Measurements from ENCODE around the gene PCTP. TPM values are rescaled to one million over a fixed set of nuclear protein-coding genes. Genes with fewer than 3 reads are reported as not detected.

The PCTP gene
- total RNA-seq, 1 donor from 2014 or later = 9.4 TPM

DNA sequence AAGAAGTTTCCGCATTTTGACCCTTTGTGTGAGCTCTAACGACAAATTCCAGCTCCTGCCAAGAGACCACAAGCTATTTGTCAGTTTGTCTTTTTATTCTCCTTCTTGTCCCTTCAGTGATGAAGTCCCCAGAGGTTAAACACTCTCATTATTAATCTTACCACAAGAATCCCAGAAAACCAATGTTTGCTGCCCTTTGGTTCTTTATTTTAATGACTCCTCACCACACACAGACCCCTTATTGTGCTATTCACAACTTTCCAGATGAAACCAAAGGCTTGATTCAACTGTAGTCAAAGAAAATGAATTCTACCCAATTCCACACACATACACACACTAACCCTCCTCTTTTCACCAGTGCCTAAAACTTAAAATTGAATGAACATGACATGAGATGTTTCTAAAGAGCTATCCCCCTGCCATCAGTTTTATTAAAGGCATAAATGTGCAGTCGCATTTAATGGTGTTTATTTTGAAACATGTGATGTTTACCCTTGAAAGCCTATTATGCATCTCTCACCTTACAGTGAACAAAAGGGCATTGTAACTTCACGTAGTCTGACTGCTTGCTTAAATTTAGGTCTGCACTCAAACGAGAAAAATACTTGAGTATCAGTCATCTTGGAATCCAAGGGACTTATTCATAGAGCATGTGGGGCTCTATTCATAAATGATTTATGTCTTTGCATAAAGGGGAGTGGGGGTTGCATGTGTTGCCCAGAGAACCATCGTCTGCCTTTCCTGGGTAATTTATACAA, 44.1 kb downstream of the PCTP start:
- intact Hi-C loops (cut with micrococcal nuclease) = no loop called here
- Mint-ChIP-seq H3K4me1 (ENCODE audit: low read depth) (no peaks in the 10 kb centered on the region), H3K4me3 (ENCODE audit: low read depth) (no peak overlapping the region)

DNA sequence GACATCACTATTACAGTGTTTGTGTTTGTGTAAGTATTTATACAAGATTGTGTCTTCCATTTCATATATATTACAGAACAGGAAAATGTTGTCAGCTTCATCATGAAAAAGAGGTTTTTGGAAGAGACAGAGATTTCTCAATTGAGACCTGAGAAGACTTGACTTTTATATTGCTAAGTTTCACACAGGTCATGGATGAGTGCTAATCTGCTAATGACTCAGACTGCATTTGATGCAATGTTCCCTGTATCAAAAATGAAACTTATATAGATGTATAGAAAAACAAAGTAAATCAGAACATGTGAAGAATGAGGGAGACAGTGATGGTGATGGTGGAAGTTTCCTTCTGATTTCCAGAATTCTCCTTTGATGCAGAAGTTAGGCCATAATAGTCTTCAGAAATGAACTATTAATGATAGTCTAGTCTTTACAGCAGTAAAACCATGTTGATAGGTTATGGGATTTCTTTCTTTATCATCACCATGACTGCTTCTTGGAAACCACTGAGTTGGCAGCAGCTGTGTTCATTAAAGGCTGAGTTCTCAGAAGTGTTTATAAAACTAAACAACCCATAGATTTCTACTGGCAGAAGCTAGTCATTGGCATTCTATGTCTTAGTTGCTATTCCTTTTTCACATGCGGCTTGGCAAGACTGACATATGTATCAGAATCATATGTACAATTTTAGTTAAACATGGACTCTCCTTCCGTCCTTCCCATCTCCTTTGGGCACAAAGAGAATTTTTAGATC, 56.1 kb downstream of the PCTP start:
- Mint-ChIP-seq H3K4me3 (ENCODE audit: low read depth) (no peak overlapping the region), H3K27me3 (ENCODE audit: low read depth) (no peaks in the 10 kb centered on the region), H3K9me3 (no peaks in the 10 kb centered on the region), H3K4me1 (ENCODE audit: low read depth) (no peaks in the 10 kb centered on the region), H3K27ac (no peak overlapping the region), H3K36me3 (ENCODE audit: low read depth) (no peaks in the 10 kb centered on the region)
- no peak for DNase-seq (ENCODE audit: low spot score)
- intact Hi-C loops (cut with micrococcal nuclease) = no loop called here

More for the DNA sequence above, 44.1 kb downstream of the PCTP start:
- DNase-seq (ENCODE audit: low spot score) = no peak
- Mint-ChIP-seq H3K27ac (no peak overlapping the region), H3K9me3 (no peaks in the 10 kb centered on the region), H3K27me3 (ENCODE audit: low read depth) (peaks cover 15% of the 10 kb centered on the region), H3K36me3 (ENCODE audit: low read depth) (no peaks in the 10 kb centered on the region)

DNA sequence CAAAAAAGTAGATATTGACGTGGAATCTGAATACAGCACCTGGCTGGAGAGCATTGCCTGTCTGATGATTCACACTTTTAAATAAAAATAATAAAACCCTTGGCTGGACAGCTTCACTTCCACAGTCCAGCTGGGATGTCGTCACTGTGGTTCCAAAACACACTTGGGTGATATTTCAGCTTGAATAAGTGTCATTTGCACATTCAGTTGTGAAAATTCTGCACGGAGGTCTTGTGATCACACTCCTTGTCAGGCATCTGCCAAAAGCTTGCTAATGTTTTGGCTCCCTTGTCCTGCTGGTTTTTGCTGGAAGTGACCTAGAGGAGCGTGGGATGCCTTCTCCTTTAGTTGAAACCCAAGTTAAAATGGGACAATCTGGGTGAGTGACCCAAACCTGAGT, 60.7 kb downstream of the PCTP start:
- no peak for DNase-seq (ENCODE audit: low spot score)
- Mint-ChIP-seq H3K4me1 (ENCODE audit: low read depth) (no peaks in the 10 kb centered on the region), H3K9me3 (no peaks in the 10 kb centered on the region)

DNA sequence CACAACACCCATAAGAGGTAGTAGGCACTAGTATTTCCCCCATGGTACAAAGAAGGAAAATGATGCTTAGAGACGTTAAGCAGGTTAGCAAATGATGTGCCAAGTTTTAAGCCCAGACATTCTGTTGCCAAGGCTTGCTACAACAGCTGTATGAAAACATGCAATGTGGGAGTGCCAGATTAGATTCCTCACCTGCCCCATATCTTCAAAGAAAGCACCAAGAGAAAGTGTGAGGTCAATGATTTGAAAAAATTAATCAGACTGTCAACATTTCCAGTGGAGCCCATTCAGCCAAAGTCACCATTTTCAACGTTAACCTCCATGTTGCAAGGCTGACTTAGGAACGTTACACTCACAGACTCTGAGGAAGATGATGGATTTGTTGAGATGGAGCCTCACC, 61.5 kb downstream of the PCTP start:
- H3K4me1 Mint-ChIP-seq (ENCODE audit: low read depth) = no peaks in the 10 kb centered on the region
- H3K4me3 Mint-ChIP-seq (ENCODE audit: low read depth) = no peak overlapping the region
- H3K36me3 Mint-ChIP-seq (ENCODE audit: low read depth) = no peaks in the 10 kb centered on the region
- DNase-seq (ENCODE audit: low spot score) = no peak
- no peak overlapping the region for H3K27ac Mint-ChIP-seq
- H3K27me3 Mint-ChIP-seq (ENCODE audit: low read depth) = no peaks in the 10 kb centered on the region
- intact Hi-C loops (cut with micrococcal nuclease) = no loop called here
- no peaks in the 10 kb centered on the region for H3K9me3 Mint-ChIP-seq

More for the DNA sequence above, 60.7 kb downstream of the PCTP start:
- Mint-ChIP-seq H3K27me3 (ENCODE audit: low read depth) (no peaks in the 10 kb centered on the region), H3K36me3 (ENCODE audit: low read depth) (no peaks in the 10 kb centered on the region), H3K4me3 (ENCODE audit: low read depth) (no peak overlapping the region), H3K27ac (no peak overlapping the region)
- intact Hi-C loops (cut with micrococcal nuclease) = no loop called here

DNA sequence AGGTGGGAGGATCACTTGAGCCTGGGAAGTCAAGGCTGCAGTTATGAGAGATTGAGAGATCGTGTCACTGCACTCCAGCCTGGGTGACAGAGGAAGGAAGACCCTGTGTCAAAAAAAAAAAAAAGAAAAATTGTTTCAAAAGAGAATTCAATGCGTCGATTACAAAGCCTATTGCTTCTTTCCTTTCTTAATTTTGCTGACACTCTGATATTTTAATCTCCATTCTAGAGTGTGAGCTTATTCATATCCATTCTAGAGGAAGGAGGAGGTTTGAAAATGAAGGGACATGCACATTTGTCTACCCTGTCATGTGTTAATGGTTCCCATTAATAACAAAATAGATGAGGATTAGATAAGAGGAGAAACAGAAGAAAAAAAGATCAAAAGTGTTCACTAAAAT, 63.1 kb downstream of the PCTP start:
- H3K27me3 Mint-ChIP-seq (ENCODE audit: low read depth) = no peaks in the 10 kb centered on the region
- H3K27ac Mint-ChIP-seq = no peak overlapping the region
- intact Hi-C loops (cut with micrococcal nuclease) = no loop called here
- H3K4me3 Mint-ChIP-seq (ENCODE audit: low read depth) = no peak overlapping the region
- no peaks in the 10 kb centered on the region for H3K36me3 Mint-ChIP-seq (ENCODE audit: low read depth)
- H3K9me3 Mint-ChIP-seq = no peaks in the 10 kb centered on the region
- H3K4me1 Mint-ChIP-seq (ENCODE audit: low read depth) = no peaks in the 10 kb centered on the region
- no peak for DNase-seq (ENCODE audit: low spot score)

DNA sequence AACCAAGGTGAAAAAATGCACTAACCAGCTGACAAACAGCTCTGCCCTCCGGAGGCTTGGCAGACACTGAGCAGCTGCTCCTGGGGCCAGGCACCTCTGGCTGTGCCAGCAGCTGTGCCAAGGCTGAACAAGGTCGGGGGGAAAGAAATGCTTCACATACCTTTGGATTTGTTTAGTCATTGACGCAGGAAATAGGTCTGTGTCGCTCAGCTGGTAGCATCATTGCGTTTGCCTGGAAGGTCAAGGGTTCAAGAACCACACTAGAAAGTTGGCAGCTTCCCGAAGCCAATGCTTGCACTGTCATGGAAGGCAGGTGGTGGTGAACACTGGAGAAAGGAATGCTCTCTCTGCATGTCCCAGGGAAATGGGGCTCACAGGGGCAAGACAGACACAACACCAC, 63.5 kb downstream of the PCTP start:
- H3K36me3 Mint-ChIP-seq (ENCODE audit: low read depth) = no peaks in the 10 kb centered on the region
- intact Hi-C loops (cut with micrococcal nuclease) = no loop called here
- no peak overlapping the region for H3K27ac Mint-ChIP-seq
- no peaks in the 10 kb centered on the region for H3K4me1 Mint-ChIP-seq (ENCODE audit: low read depth)
- no peaks in the 10 kb centered on the region for H3K27me3 Mint-ChIP-seq (ENCODE audit: low read depth)
- DNase-seq (ENCODE audit: low spot score) = no peak
- no peak overlapping the region for H3K4me3 Mint-ChIP-seq (ENCODE audit: low read depth)
- no peaks in the 10 kb centered on the region for H3K9me3 Mint-ChIP-seq

DNA sequence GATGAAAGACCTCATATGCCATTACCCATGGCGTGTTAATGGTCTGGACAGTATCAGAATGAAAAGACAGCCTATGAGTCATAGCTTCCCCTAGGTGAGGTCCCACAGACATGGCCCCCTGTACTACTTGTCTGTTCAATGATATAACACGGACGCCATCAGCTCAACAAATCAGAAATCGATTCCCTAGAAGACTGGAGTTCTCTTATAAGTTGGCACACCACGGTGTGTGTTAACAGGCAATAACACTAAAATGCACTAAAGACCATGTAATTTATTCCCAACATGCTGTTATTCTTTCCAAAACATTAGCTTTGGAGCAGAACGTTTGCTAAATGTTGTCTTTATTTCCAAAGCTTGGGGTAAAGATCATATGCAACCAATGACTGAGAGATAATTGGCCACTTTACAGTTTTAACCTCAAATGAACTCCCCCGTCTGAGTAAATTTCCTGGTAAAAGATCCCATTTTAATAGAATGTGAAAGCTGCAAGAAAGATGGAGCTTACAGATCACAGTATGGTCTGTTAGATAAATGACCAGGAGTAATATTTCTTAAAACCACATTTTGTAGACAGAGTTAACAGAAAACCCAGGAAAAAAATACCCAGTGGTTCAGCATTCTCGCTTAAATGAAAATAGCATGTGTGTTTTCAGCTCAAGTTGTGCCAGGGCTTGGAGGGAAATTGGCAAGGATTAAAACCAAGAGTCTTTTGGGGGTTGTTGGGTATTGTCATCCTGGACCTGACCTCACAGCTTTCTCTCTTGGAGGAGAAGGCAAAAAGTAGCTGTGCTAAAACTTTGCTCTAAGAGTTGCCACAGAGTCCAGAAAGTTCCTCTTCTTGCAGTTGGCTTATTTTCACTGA, 65.9 kb downstream of the PCTP start:
- Mint-ChIP-seq H3K9me3 (peaks cover 5% of the 10 kb centered on the region), H3K27ac (no peak overlapping the region), H3K4me3 (ENCODE audit: low read depth) (no peak overlapping the region), H3K36me3 (ENCODE audit: low read depth) (no peaks in the 10 kb centered on the region), H3K27me3 (ENCODE audit: low read depth) (no peaks in the 10 kb centered on the region), H3K4me1 (ENCODE audit: low read depth) (no peaks in the 10 kb centered on the region)
- intact Hi-C loops (cut with micrococcal nuclease) = no loop called here
- DNase-seq (ENCODE audit: low spot score) = no peak

DNA sequence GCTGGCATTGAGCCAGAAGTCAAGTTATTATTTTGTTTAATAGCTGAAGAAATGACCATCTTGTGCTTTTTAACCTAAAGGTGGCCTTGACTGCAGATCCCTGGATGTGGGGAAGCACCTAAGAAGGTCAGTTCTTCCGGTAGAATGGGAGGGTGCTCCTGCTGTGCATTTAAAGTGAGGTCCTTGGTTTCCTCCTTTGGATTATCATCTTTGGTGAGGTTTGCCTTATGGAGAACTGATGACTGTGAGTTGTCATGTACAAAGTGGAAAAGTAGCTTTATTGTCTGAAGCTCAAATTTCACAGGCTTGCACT, 66.5 kb downstream of the PCTP start:
- Mint-ChIP-seq H3K9me3 (peaks cover 5% of the 10 kb centered on the region), H3K27me3 (ENCODE audit: low read depth) (no peaks in the 10 kb centered on the region), H3K27ac (no peak overlapping the region), H3K4me3 (ENCODE audit: low read depth) (no peak overlapping the region), H3K36me3 (ENCODE audit: low read depth) (no peaks in the 10 kb centered on the region), H3K4me1 (ENCODE audit: low read depth) (no peaks in the 10 kb centered on the region)
- intact Hi-C loops (cut with micrococcal nuclease) = no loop called here
- DNase-seq (ENCODE audit: low spot score) = no peak

DNA sequence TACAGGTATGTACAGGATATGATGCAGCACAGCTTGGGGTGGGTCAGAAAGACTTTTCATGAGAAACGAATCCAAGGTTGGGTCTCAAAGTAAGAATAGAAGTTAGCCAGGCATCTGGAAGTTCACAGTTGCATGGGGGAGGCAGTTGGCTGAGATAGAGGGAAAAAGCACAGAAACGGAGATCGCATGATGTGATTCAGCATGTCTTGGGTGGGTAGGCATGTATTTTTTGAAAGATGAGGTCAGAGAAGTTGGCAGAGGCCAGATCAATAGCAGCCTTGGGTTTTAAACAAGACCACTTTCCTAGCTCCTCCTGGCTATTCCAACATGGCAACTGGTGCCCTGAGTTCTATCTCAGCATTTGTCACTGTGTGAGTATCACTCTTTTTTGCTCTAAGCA, 67.2 kb downstream of the PCTP start:
- intact Hi-C loops (cut with micrococcal nuclease) = no loop called here
- Mint-ChIP-seq H3K4me3 (ENCODE audit: low read depth) (no peak overlapping the region), H3K36me3 (ENCODE audit: low read depth) (no peaks in the 10 kb centered on the region), H3K9me3 (peaks cover 5% of the 10 kb centered on the region), H3K27ac (no peak overlapping the region), H3K4me1 (ENCODE audit: low read depth) (no peaks in the 10 kb centered on the region), H3K27me3 (ENCODE audit: low read depth) (no peaks in the 10 kb centered on the region)
- no peak for DNase-seq (ENCODE audit: low spot score)

DNA sequence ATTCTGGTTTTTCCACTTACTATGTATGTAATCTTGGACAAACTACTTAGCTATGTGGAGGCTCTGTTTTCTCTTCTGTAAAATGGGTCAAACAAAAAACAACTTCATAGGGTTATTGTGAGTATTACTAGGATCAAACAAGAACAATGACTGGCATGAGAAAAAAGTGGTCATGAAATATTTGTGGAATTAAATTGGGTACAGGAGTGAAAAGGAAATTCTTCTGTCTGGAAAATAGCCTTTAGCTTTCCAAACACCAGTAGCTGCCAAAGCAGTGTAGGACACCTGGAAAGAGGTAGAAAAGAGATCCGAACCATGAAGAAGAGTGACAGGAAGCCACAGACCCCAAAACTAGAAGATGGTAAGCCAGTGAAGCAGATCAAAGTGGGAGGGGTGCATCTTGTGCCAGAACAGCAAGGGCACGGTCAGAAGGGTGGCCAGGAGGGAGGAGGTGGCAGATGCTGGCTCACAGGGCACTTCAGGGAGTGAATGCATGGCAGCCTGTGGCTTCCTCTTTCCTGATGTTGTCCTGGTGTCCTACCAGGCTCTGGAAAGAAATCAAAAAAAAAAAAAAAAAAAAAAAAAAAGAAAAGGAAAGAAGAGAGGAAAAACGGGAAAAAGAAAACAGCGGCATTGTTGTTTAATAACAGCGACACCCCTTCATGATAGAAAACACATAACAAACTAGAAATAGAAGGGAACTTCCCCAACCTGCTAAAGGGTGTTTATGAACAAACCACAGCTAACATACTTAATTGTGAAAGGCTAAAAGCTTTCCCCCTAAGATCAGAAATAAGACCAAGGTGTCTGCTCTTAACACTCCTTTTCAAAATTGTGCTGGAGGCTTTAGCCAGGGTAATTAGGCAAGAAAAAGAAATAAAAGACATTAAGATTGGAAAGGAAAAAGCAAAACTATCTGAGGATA, 67.9 kb downstream of the PCTP start:
- H3K36me3 Mint-ChIP-seq (ENCODE audit: low read depth) = no peaks in the 10 kb centered on the region

DNA sequence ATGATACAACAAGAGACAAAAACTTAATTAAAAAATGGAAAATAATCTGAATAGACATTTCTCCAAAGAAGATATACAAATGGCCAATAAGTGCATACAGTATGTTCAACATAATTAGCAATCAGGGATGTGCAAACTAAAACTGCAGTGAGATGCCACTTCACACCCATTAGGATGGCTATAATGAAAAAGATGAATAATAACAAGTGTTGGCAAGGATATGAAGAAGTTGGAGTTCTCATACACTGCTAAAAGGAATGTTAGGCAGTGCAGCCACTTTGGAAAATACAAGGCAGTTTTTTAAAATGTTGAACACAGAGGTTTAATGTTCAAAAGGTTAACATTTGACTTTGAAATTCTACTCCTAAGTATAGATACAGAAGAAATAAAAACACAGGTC, 69.8 kb downstream of the PCTP start:
- H3K9me3 Mint-ChIP-seq = peaks cover 5% of the 10 kb centered on the region
- no peak overlapping the region for H3K27ac Mint-ChIP-seq
- intact Hi-C loops (cut with micrococcal nuclease) = no loop called here
- H3K4me1 Mint-ChIP-seq (ENCODE audit: low read depth) = no peaks in the 10 kb centered on the region
- no peak for DNase-seq (ENCODE audit: low spot score)
- H3K27me3 Mint-ChIP-seq (ENCODE audit: low read depth) = no peaks in the 10 kb centered on the region
- H3K36me3 Mint-ChIP-seq (ENCODE audit: low read depth) = no peaks in the 10 kb centered on the region
- no peak overlapping the region for H3K4me3 Mint-ChIP-seq (ENCODE audit: low read depth)

More for the DNA sequence above, 67.9 kb downstream of the PCTP start:
- no peak overlapping the region for H3K27ac Mint-ChIP-seq
- no peaks in the 10 kb centered on the region for H3K4me1 Mint-ChIP-seq (ENCODE audit: low read depth)
- peaks cover 5% of the 10 kb centered on the region for H3K9me3 Mint-ChIP-seq
- no peak for DNase-seq (ENCODE audit: low spot score)
- H3K4me3 Mint-ChIP-seq (ENCODE audit: low read depth) = no peak overlapping the region
- no peaks in the 10 kb centered on the region for H3K27me3 Mint-ChIP-seq (ENCODE audit: low read depth)
- intact Hi-C loops (cut with micrococcal nuclease) = no loop called here

DNA sequence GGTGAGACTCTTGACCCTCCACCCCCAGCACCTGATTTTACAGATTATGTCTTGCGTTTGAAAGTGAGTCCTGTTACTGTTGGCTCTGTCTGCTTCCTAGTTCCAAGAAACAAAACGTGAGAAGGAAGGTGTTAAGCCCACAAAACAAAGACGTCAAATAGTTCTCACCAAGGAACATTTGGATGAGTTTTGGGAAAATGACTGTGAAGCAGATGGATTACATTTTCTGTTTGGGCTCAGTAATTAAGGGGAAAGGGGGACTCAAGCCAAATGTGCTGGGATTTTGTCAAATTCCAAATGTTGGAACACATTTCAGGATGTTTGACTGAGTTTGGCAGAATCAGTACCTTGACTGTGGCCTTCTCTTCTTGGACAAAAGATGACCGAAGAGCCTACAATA, 71.2 kb downstream of the PCTP start:
- intact Hi-C loops (cut with micrococcal nuclease) = no loop called here
- no peaks in the 10 kb centered on the region for H3K4me1 Mint-ChIP-seq (ENCODE audit: low read depth)
- H3K36me3 Mint-ChIP-seq (ENCODE audit: low read depth) = no peaks in the 10 kb centered on the region
- H3K4me3 Mint-ChIP-seq (ENCODE audit: low read depth) = no peak overlapping the region
- H3K9me3 Mint-ChIP-seq = peaks cover 5% of the 10 kb centered on the region
- no peak overlapping the region for H3K27ac Mint-ChIP-seq
- DNase-seq (ENCODE audit: low spot score) = no peak
- no peaks in the 10 kb centered on the region for H3K27me3 Mint-ChIP-seq (ENCODE audit: low read depth)

Data from activated T-helper 2 cell treated with anti-CD3 and anti-CD28 coated beads, Interferon-gamma antibody, Interleukin-2, Interleukin-4, amounts not matched to agents 10 μg/mL and 5 μg/mL and 100 μg/mL, durations not matched to agents 14 hours and 24 hours and 36 hours (primary cell).